ENCODE results near the gene FGF19.

Gene FGF19

DNA sequence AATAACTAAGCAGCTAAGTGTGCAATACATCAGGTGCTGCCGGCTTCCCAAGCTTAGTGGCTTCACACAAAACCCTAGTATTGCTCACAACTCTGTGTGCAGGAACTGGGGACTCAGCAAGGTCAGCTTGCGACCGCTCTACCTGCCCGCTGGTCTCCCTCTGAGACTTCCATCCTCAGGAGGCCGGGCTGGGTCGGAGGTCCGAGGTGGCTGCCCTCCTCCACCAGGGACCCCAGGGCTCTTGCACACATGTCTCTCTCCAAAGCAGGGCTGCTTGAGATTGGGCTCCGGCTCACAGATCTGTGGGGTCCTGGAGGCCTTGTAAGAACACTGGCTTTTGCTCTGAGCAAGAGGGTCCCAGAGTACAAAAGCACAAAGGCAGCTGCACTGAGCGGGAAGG is 25.4 kb upstream of the FGF19 start:
- TF ChIP-seq, protein P1, sequence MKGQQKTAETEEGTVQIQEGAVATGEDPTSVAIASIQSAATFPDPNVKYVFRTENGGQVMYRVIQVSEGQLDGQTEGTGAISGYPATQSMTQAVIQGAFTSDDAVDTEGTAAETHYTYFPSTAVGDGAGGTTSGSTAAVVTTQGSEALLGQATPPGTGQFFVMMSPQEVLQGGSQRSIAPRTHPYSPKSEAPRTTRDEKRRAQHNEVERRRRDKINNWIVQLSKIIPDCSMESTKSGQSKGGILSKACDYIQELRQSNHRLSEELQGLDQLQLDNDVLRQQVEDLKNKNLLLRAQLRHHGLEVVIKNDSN (IDR thresholded peaks at IDR 0.05), result no peak

DNA sequence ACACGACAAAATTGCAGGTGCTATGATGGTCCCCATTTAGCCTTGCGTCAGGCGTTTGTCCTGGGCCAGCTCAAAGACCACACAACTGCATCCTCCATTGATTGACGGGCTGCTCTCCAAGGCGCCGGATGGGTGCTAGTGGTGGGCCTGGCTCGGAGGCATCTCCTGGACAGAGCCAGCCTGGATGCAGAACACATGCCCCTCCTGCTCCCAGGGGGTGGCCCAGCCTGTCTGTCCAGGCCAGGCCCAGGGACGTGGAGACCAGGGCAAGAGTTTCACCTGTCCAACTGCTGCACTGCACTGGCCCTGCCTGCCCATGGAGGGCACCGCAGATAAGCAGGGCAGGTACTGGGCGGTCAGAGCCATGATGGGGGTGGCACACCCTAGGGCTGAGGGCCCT is 23.4 kb upstream of the FGF19 start:
- TF ChIP-seq, protein P2, sequence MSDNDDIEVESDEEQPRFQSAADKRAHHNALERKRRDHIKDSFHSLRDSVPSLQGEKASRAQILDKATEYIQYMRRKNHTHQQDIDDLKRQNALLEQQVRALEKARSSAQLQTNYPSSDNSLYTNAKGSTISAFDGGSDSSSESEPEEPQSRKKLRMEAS (IDR thresholded peaks at IDR 0.05), result no peak
- TF ChIP-seq YY1 (IDR thresholded peaks at IDR 0.05; ENCODE audit: low read depth) (no peak), CREB1 (IDR thresholded peaks at IDR 0.05; ENCODE audit: low read depth) (no peak), ZBTB7A (IDR thresholded peaks at IDR 0.05; ENCODE audit: low read depth) (no peak), EP300 (IDR thresholded peaks at IDR 0.05; ENCODE audit: borderline replicate concordance) (no peak)
- TF ChIP-seq, protein P3, sequence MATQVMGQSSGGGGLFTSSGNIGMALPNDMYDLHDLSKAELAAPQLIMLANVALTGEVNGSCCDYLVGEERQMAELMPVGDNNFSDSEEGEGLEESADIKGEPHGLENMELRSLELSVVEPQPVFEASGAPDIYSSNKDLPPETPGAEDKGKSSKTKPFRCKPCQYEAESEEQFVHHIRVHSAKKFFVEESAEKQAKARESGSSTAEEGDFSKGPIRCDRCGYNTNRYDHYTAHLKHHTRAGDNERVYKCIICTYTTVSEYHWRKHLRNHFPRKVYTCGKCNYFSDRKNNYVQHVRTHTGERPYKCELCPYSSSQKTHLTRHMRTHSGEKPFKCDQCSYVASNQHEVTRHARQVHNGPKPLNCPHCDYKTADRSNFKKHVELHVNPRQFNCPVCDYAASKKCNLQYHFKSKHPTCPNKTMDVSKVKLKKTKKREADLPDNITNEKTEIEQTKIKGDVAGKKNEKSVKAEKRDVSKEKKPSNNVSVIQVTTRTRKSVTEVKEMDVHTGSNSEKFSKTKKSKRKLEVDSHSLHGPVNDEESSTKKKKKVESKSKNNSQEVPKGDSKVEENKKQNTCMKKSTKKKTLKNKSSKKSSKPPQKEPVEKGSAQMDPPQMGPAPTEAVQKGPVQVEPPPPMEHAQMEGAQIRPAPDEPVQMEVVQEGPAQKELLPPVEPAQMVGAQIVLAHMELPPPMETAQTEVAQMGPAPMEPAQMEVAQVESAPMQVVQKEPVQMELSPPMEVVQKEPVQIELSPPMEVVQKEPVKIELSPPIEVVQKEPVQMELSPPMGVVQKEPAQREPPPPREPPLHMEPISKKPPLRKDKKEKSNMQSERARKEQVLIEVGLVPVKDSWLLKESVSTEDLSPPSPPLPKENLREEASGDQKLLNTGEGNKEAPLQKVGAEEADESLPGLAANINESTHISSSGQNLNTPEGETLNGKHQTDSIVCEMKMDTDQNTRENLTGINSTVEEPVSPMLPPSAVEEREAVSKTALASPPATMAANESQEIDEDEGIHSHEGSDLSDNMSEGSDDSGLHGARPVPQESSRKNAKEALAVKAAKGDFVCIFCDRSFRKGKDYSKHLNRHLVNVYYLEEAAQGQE (IDR thresholded peaks at IDR 0.05; ENCODE audit: low read depth), result no peak

DNA sequence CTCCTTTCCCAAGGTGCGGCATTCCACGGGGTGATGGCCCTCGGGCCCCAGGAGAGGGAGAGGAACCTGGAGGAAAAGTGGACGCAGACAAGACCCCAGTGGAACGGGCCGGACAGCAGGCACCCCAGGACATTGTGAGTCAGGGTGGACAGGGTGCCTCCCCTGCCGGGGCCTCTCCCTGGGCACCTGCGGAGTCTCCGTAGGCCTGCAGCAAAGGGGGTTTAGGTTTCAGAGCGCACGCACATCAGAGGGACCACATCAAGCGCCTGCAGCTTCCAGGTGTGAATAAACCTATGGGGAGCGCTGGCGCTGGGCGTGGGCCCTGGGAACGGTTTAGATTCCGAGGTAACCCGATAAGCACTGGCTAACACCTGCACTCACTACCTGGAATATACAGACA is 22.7 kb upstream of the FGF19 start:
- TF ChIP-seq, protein P3 (IDR thresholded peaks at IDR 0.05; ENCODE audit: low read depth), result no peak
- TF ChIP-seq CEBPB (IDR thresholded peaks at IDR 0.05), result no peak
- TF ChIP-seq, protein P1 (IDR thresholded peaks at IDR 0.05), result no peak
- no peak for TF ChIP-seq YY1 (IDR thresholded peaks at IDR 0.05; ENCODE audit: low read depth)
- no peak for TF ChIP-seq ZBTB7A (IDR thresholded peaks at IDR 0.05; ENCODE audit: low read depth)
- TF ChIP-seq NFIC (IDR thresholded peaks at IDR 0.05), result no peak
- TF ChIP-seq EGR1 (IDR thresholded peaks at IDR 0.05), result no peak
- no peak for TF ChIP-seq RAD21 (IDR thresholded peaks at IDR 0.05; ENCODE audit: low read depth)
- no peak for TF ChIP-seq EP300 (IDR thresholded peaks at IDR 0.05; ENCODE audit: borderline replicate concordance)
- no peak for TF ChIP-seq TEAD4 (IDR thresholded peaks at IDR 0.05)
- TF ChIP-seq FOXM1 (IDR thresholded peaks at IDR 0.05; ENCODE audit: borderline replicate concordance, low read depth), result no peak
- TF ChIP-seq TAF1 (IDR thresholded peaks at IDR 0.05; ENCODE audit: low read depth), result no peak
- TF ChIP-seq, protein P2 (IDR thresholded peaks at IDR 0.05), result no peak
- TF ChIP-seq CREB1 (IDR thresholded peaks at IDR 0.05; ENCODE audit: low read depth), result no peak
- TF ChIP-seq TCF12 (IDR thresholded peaks at IDR 0.05; ENCODE audit: low read depth), result no peak

DNA sequence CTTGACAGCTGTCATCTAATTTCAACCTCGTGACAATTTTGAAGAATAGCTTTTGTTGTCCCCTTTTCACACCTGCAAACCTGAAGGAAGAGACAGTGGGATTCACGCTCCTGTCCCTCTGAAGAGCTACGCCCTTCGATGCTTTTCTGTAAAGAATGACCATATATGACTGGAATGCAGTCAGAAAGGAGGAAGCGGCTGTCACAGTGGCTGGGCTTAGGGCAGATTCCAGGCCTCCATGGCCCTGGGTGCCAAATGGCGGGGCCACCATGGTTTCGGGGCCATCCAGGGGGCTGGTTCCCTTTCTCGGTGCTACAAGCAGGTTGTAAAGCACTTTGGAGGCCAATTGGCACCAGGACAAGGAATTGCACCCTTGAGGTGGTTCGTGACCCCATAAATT is 22.2 kb upstream of the FGF19 start:
- TF ChIP-seq, protein P2 (IDR thresholded peaks at IDR 0.05), result no peak
- TF ChIP-seq EP300 (IDR thresholded peaks at IDR 0.05; ENCODE audit: borderline replicate concordance) (no peak), ZBTB7A (IDR thresholded peaks at IDR 0.05; ENCODE audit: low read depth) (no peak), CEBPB (IDR thresholded peaks at IDR 0.05) (no peak), TCF12 (IDR thresholded peaks at IDR 0.05; ENCODE audit: low read depth) (no peak), EGR1 (IDR thresholded peaks at IDR 0.05) (no peak), TAF1 (IDR thresholded peaks at IDR 0.05; ENCODE audit: low read depth) (no peak), NFIC (IDR thresholded peaks at IDR 0.05) (no peak), CREB1 (IDR thresholded peaks at IDR 0.05; ENCODE audit: low read depth) (no peak), TEAD4 (IDR thresholded peaks at IDR 0.05) (no peak)
- TF ChIP-seq, protein P1 (IDR thresholded peaks at IDR 0.05), result no peak
- TF ChIP-seq, protein P3 (IDR thresholded peaks at IDR 0.05; ENCODE audit: low read depth), result no peak

Measured in Ishikawa (cell line).